ENCODE data around the gene FUT3.
"Not testable (repeated sequence)": the region's sequence is repeated elsewhere in the genome, so short reads cannot be mapped to it uniquely, and the experiment has no call there.

DNA sequence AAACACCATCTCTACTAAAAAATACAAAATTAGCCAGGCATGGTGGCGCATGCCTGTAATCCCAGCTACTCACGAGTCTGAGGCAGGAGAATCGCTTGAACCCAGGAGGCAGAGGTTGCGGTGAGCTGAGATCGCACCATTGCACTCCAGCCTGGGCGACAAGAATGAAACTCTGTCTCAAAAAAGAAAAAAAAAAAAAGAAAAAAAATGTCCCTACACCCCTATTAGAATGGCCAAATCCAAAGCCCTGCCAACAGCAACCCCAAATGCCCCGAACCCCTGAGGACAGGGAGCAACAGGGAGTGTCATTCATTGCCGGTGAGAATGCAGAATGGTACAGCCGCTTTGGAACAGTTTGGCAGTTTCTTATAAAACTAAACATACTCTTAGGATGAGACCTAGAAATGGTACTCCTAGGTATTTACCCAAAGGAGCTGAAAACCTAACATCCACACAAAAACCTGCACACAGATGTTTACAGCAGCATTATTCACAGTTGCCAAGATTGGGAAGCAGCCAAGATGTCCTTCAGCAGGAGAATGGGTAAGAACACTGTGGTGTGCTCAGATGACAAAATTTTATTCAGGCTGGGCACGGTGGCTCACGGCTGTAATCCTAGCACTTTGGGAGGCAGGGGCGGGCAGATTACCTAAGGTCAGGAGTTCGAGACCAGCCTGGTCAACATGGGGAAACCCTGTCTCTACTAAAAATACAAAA, 32.1 kb upstream of the FUT3 start:
- TF ChIP-seq, protein P1, sequence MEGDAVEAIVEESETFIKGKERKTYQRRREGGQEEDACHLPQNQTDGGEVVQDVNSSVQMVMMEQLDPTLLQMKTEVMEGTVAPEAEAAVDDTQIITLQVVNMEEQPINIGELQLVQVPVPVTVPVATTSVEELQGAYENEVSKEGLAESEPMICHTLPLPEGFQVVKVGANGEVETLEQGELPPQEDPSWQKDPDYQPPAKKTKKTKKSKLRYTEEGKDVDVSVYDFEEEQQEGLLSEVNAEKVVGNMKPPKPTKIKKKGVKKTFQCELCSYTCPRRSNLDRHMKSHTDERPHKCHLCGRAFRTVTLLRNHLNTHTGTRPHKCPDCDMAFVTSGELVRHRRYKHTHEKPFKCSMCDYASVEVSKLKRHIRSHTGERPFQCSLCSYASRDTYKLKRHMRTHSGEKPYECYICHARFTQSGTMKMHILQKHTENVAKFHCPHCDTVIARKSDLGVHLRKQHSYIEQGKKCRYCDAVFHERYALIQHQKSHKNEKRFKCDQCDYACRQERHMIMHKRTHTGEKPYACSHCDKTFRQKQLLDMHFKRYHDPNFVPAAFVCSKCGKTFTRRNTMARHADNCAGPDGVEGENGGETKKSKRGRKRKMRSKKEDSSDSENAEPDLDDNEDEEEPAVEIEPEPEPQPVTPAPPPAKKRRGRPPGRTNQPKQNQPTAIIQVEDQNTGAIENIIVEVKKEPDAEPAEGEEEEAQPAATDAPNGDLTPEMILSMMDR (IDR thresholded peaks at IDR 0.05): not testable (repeated sequence)
- not testable (repeated sequence) for TF ChIP-seq EP300, POLR2A (IDR thresholded peaks at IDR 0.05)

Data from tibial nerve (tissue), 4 donors.